ENCODE data around the gene KCNK1. TPM values are rescaled to one million over a fixed set of nuclear protein-coding genes. Genes with fewer than 3 reads are reported as not detected.

KCNK1 gene
- polyA plus RNA-seq, 1 experiment = 0.66 TPM

DNA sequence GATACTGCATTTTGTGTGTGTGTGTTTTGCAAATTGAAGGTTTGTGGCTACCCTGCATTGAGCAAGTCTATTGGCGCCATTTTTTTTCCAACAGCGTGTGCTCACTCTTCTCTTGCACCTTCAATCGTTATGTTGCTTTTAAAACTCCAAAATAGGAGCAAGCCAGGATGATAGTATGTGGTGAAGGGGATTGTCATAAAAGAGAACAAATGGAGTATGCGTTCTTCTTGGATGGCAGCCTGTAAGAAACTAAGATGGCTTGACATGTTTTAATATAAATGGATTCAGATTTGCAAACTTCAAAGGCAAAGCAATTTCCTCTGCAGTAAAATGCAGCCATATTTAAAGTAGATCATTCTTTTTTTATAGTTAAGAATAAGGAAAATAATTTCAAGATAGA lies 43.2 kb upstream of the KCNK1 start:
- H3K9me3 ChIP-seq (ENCODE audit: control insufficient read depth, insufficient read depth, low read length) = peaks cover 12% of the 10 kb centered on the region
- no peak for DNase-seq (ENCODE audit: low read depth, low spot score)
- H3K27me3 ChIP-seq (ENCODE audit: control insufficient read depth, insufficient read depth, low read length) = no peaks in the 10 kb centered on the region
- H3K4me3 ChIP-seq (ENCODE audit: low read depth, low read length) = no peak overlapping the region
- CTCF ChIA-PET = no interaction called here
- H3K27ac ChIP-seq (ENCODE audit: low read depth, low read length) = no peak overlapping the region
- TF ChIP-seq, protein P1, sequence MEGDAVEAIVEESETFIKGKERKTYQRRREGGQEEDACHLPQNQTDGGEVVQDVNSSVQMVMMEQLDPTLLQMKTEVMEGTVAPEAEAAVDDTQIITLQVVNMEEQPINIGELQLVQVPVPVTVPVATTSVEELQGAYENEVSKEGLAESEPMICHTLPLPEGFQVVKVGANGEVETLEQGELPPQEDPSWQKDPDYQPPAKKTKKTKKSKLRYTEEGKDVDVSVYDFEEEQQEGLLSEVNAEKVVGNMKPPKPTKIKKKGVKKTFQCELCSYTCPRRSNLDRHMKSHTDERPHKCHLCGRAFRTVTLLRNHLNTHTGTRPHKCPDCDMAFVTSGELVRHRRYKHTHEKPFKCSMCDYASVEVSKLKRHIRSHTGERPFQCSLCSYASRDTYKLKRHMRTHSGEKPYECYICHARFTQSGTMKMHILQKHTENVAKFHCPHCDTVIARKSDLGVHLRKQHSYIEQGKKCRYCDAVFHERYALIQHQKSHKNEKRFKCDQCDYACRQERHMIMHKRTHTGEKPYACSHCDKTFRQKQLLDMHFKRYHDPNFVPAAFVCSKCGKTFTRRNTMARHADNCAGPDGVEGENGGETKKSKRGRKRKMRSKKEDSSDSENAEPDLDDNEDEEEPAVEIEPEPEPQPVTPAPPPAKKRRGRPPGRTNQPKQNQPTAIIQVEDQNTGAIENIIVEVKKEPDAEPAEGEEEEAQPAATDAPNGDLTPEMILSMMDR (IDR thresholded peaks at IDR 0.05; ENCODE audit: low read depth, low read length) = no peak
- POLR2A ChIA-PET = no interaction called here

DNA sequence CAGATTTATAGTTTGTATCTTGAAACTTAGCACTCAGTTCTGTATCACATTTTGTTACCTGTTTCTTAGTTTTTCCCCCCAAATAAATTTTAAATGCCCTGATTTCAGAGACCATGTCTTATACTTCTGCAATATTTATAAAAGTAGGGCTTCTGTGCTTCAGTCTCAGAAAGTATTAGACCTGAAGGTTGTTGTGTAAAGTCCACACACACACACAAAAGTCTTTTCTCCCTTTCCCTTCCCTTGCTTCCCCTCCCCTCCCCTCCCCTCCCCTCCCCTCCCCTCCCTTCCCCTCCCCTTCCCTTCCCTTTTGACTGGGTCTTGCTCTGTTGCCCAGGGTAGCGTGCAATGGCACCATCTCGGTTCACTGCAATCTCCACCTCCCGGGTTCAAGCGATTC lies 41.0 kb upstream of the KCNK1 start:
- CTCF ChIA-PET = no interaction called here
- TF ChIP-seq, protein P1 (IDR thresholded peaks at IDR 0.05; ENCODE audit: low read depth, low read length) = no peak
- no peak for DNase-seq (ENCODE audit: low read depth, low spot score)
- Histone ChIP-seq H3K9me3 (ENCODE audit: control insufficient read depth, insufficient read depth, low read length) (peaks cover 10% of the 10 kb centered on the region), H3K4me3 (ENCODE audit: low read depth, low read length) (no peak overlapping the region), H3K27ac (ENCODE audit: low read depth, low read length) (no peak overlapping the region), H3K27me3 (ENCODE audit: control insufficient read depth, insufficient read depth, low read length) (no peaks in the 10 kb centered on the region)
- POLR2A ChIA-PET = no interaction called here

DNA sequence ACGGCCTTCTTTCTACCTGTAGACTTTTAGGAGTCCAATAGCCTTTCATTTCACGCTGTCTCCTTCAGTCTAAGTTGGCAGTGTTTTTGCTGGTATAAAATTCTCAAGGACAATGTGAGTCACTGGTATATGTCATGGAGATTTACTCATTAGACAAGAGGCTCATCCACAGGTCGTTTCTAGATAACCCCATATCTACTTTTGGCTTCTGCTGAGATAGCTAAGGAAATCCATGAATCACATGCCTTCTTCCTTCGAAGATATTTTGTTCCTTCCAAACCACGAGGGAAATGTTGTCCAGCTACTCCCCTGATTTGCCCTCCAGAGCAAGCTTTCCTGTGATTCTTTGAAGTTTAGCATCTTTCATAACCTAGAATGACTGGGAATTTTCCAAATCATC lies 38.5 kb upstream of the KCNK1 start:
- no peak overlapping the region for H3K4me3 ChIP-seq (ENCODE audit: low read depth, low read length)
- ChIA-PET CTCF (no interaction called here), POLR2A (no interaction called here)

DNA sequence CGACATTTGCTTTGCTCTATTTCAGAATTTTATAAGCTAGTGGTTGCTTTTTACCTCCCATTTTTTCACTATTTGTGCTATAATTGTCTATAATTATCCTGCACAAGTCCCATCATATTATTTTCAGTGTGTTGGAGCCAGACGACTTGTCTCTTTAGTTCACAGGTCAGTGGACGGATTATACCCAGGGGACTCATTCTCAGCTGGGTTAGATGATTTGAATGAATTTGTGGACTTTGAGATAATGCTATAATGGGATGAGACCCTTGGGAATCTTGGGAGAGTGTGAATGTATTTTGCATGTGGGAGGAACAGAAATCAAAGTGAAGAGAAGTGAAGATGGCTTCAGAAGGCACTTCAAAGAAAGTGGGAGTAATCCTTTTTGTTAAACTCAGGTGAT lies 31.5 kb upstream of the KCNK1 start:
- Histone ChIP-seq H3K27ac (ENCODE audit: low read depth, low read length) (no peak overlapping the region), H3K4me3 (ENCODE audit: low read depth, low read length) (no peak overlapping the region)
- no peak for DNase-seq (ENCODE audit: low read depth, low spot score)

More for the DNA sequence above, 38.5 kb upstream of the KCNK1 start:
- Histone ChIP-seq H3K9me3 (ENCODE audit: control insufficient read depth, insufficient read depth, low read length) (peaks cover 3% of the 10 kb centered on the region), H3K27me3 (ENCODE audit: control insufficient read depth, insufficient read depth, low read length) (no peaks in the 10 kb centered on the region), H3K27ac (ENCODE audit: low read depth, low read length) (no peak overlapping the region)
- no peak for DNase-seq (ENCODE audit: low read depth, low spot score)
- TF ChIP-seq, protein P1 (IDR thresholded peaks at IDR 0.05; ENCODE audit: low read depth, low read length) = no peak

DNA sequence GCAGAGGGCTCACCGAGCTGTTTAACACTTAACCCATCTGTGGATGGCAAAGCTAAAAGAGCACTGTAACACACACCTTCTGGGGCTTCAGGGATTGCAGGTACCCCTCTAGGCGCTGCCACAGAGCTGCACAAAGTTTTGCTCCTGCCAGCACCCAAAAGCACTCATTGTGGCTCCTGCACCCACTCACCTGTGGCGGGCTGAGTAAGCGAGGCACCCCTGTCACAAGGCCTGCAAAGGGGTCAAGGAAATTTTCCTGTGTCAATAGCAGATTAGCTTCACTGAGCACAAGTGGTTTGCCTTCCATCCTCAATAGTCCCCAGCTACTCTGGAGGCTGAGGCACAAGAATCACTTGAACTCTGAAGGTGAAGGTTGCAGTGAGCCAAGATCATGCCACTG lies 29.5 kb upstream of the KCNK1 start:
- Histone ChIP-seq H3K4me3 (ENCODE audit: low read depth, low read length) (no peak overlapping the region), H3K27me3 (ENCODE audit: control insufficient read depth, insufficient read depth, low read length) (no peaks in the 10 kb centered on the region), H3K27ac (ENCODE audit: low read depth, low read length) (no peak overlapping the region), H3K9me3 (ENCODE audit: control insufficient read depth, insufficient read depth, low read length) (peaks cover 21% of the 10 kb centered on the region)
- POLR2A ChIA-PET = no interaction called here
- DNase-seq (ENCODE audit: low read depth, low spot score) = no peak
- TF ChIP-seq, protein P1 (IDR thresholded peaks at IDR 0.05; ENCODE audit: low read depth, low read length) = no peak
- CTCF ChIA-PET = no interaction called here

More for the DNA sequence above, 31.5 kb upstream of the KCNK1 start:
- ChIA-PET POLR2A (no interaction called here), CTCF (interaction anchor here (0.6 kb wide), 1 partner anchor 819 kb away, joined by 3 read pairs; no protein-coding TSS in a partner anchor)
- TF ChIP-seq, protein P1 (IDR thresholded peaks at IDR 0.05; ENCODE audit: low read depth, low read length) = no peak
- peaks cover 16% of the 10 kb centered on the region for H3K9me3 ChIP-seq (ENCODE audit: control insufficient read depth, insufficient read depth, low read length)
- H3K27me3 ChIP-seq (ENCODE audit: control insufficient read depth, insufficient read depth, low read length) = no peaks in the 10 kb centered on the region

Measured in AG04450 (cell line).